HepG2 (cell line): ENCODE measurements around the gene CD14. TPM values are rescaled to one million over a fixed set of nuclear protein-coding genes. Genes with fewer than 3 reads are reported as not detected.

Experiments used
- CREB3 ChIP-seq: sonication (generic); formaldehyde crosslinking; IDR thresholded peaks from 2 replicates; pipeline ENCODE4 v1.5.0; 2020; ENCODE audit warnings: missing genetic modification reagents
- DR1 ChIP-seq: sonication (generic); formaldehyde crosslinking; IDR thresholded peaks from 2 replicates; pipeline ENCODE4 v1.8.0; 2021; ENCODE audit warnings: mild to moderate bottlenecking, missing genetic modification reagents, inconsistent platforms
- HDAC2 ChIP-seq: sonication (generic); formaldehyde crosslinking; IDR thresholded peaks from 2 replicates; pipeline ENCODE4 v1.4.0; 2020; ENCODE audit warnings: missing genetic modification reagents
- HIC2 ChIP-seq: sonication (generic); formaldehyde crosslinking; IDR thresholded peaks from 2 replicates; pipeline ENCODE4 v1.9.0; 2022; ENCODE audit warnings: low read depth, missing genetic modification reagents
- HMG20A ChIP-seq: IDR thresholded peaks from 2 replicates; pipeline ENCODE4 v1.6.1; 2016; ENCODE audit warnings: borderline replicate concordance
- HNF1A ChIP-seq, 2 experiments: sonication (generic) in 1 of 2; formaldehyde crosslinking in 1 of 2; IDR thresholded peaks; 2 replicates each; pipeline versions ENCODE4 v1.4.0 to v1.6.1; 2016 to 2020; ENCODE audit warnings: borderline replicate concordance in 1 of 2, low read depth in 1 of 2, mild to moderate bottlenecking in 1 of 2, missing genetic modification reagents in 1 of 2
- KAT8 ChIP-seq: IDR thresholded peaks from 2 replicates; pipeline ENCODE4 v1.6.1; 2016; ENCODE audit warnings: missing genetic modification reagents, missing compliant biosample characterization
- KDM4B ChIP-seq: sonication (generic); formaldehyde crosslinking; IDR thresholded peaks from 2 replicates; pipeline ENCODE4 v1.4.0; 2020; ENCODE audit warnings: missing genetic modification reagents
- MED8 ChIP-seq: sonication (generic); formaldehyde crosslinking; IDR thresholded peaks from 2 replicates; pipeline ENCODE4 v1.8.1; 2023; ENCODE audit warnings: mild to moderate bottlenecking, missing genetic modification reagents; ENCODE audit not compliant: insufficient replicate concordance
- PHF8 ChIP-seq: sonication (generic); formaldehyde crosslinking; IDR thresholded peaks from 2 replicates; pipeline ENCODE4 v1.5.0; 2020; ENCODE audit warnings: missing genetic modification reagents
- RNF219 ChIP-seq: sonication (generic); formaldehyde crosslinking; IDR thresholded peaks from 2 replicates; pipeline ENCODE4 v1.5.0; 2020; ENCODE audit warnings: mild to moderate bottlenecking, missing genetic modification reagents
- XRCC5 ChIP-seq: fragments of 200-400 bp; formaldehyde crosslinking; optimal IDR thresholded peaks from 2 replicates; pipeline ENCODE3; 2017; ENCODE audit warnings: mild to moderate bottlenecking, low read length
- ZFP37 ChIP-seq: sonication (generic); formaldehyde crosslinking; IDR thresholded peaks from 2 replicates; pipeline ENCODE4 v1.4.0; 2020; ENCODE audit warnings: missing genetic modification reagents, borderline replicate concordance
- ZNF234 ChIP-seq: sonication (generic); formaldehyde crosslinking; conservative IDR thresholded peaks from 2 replicates; pipeline ENCODE4 v1.5.1; 2020; ENCODE audit warnings: mild to moderate bottlenecking, missing genetic modification reagents
- ZNF790 ChIP-seq: sonication (generic); formaldehyde crosslinking; IDR thresholded peaks from 2 replicates; pipeline ENCODE4 v1.8.0; 2022; ENCODE audit warnings: missing genetic modification reagents, mild to moderate bottlenecking, borderline replicate concordance
- ZSCAN5A ChIP-seq: sonication (generic); formaldehyde crosslinking; IDR thresholded peaks from 2 replicates; pipeline ENCODE4 v1.8.0; 2022; ENCODE audit warnings: mild to moderate bottlenecking, missing genetic modification reagents, borderline replicate concordance
- ZZZ3 ChIP-seq: sonication (generic); formaldehyde crosslinking; IDR thresholded peaks from 2 replicates; pipeline ENCODE4 v1.4.0; 2020; ENCODE audit warnings: missing genetic modification reagents, mild to moderate bottlenecking, borderline replicate concordance
- polyA plus RNA-seq, 8 experiments: library from polyadenylated mRNA; depleted of rRNA in 3 of 8; stranded (reverse) in 7 of 8; unstranded in 1 of 8; fragments of >200 nt; fragmentation: Illumina TruSeq in 4 of 8; extraction: Trizol in 4 of 8; gene quantifications; 2 replicates each; pipeline versions ENCODE4 v1.2.1 to v1.2.3, GENCODE V29; 2011 to 2016; ENCODE audit warnings: low read depth in 4 of 8, missing spikeins in 1 of 8, mixed read lengths in 1 of 8; ENCODE audit not compliant: insufficient read depth in 1 of 8
- total RNA-seq, 5 experiments: library from RNA; depleted of rRNA; stranded (reverse); fragments of >200 nt; fragmentation: Illumina TruSeq; extraction: Trizol; gene quantifications; 2 replicates each; pipeline ENCODE4 v1.2.3, GENCODE V29; 2016; ENCODE audit warnings: low read depth in 1 of 5

The CD14 gene
- total and polyA plus RNA-seq, 2 of the 13 experiments (the other 11 are each of a cell fraction or from before 2014, with no cell fraction given), result 1.7 to 4.7 TPM

- TF ChIP-seq HNF1A (IDR thresholded peaks at IDR 0.05; ENCODE audit: low read depth) (no peak), HNF1A (CRISPR knock-in tag; IDR thresholded peaks at IDR 0.05; ENCODE audit: borderline replicate concordance) (peak; percentile 61), HDAC2 (CRISPR knock-in tag) (peak; percentile 84; the same call in 1 of the 2 replicates), CREB3 (CRISPR knock-in tag) (no peak), ZSCAN5A (CRISPR knock-in tag) (no peak; the same call in 1 of the 2 replicates), HIC2 (CRISPR knock-in tag) (0 out of 2 replicates have a peak, but pooled peaks have one; percentile 32), ZZZ3 (0 out of 2 replicates have a peak, but pooled peaks have one; percentile 46), KAT8 (CRISPR knock-in tag) (peak; percentile 96), KDM4B (CRISPR knock-in tag) (0 out of 2 replicates have a peak, but pooled peaks have one; percentile 42), HMG20A (peak; percentile 23; the same call in 1 of the 2 replicates), ZNF234 (CRISPR knock-in tag) (peak; percentile 79; the same call in 1 of the 2 replicates), RNF219 (CRISPR knock-in tag) (no peak), MED8 (CRISPR knock-in tag) (peak; percentile 55), XRCC5 (peak; percentile 68), DR1 (CRISPR knock-in tag) (peak; percentile 31; the same call in 1 of the 2 replicates), PHF8 (CRISPR knock-in tag) (peak; percentile 93), ZFP37 (0 out of 2 replicates have a peak, but pooled peaks have one; percentile 65), ZNF790 (CRISPR knock-in tag) (peak; percentile 75; the same call in 1 of the 2 replicates)
These were observed 31.6 kb upstream of the CD14 start, which contains the start of gene WDR55 (continued) for GRCh38 chr5:140664359-140665119.
